Activated CD4-positive, alpha-beta T cell treated with anti-CD3 and anti-CD28 coated beads, Interleukin-2, Interleukin-6, amounts not matched to agents 100 ng/mL and 50 ng/mL, durations not matched to agents 16 hours and 8 hours (primary cell): ENCODE measurements around the gene PABPN1.
"Not testable (repeated sequence)": the region's sequence is repeated elsewhere in the genome, so short reads cannot be mapped to it uniquely, and the experiment has no call there.

Experiments
- DNase-seq: peaks from one replicate; pipeline ENCODE4 v3.0.0-alpha.2; 2020

PABPN1 gene

GRCh38 chr14:23320584-23321571, at the start of gene PABPN1:
Gene PABPN1, plus strand, starts transcription at chr14:23321457. Its CDS starts 13 bp downstream, at chr14:23321470.
- DNase-seq, result peak; percentile 99

- no peak for DNase-seq
Measured at GRCh38 chr14:23275412-23275811, 45.8 kb upstream of the PABPN1 start.

- no peak for DNase-seq
Measured at GRCh38 chr14:23277189-23277588, 44.1 kb upstream of the PABPN1 start.

GRCh38 chr14:23277928-23278327, 43.3 kb upstream of the PABPN1 start:
- not testable (repeated sequence) for DNase-seq

GRCh38 chr14:23281247-23281646, 40.0 kb upstream of the PABPN1 start:
- DNase-seq, result no peak

- peak; percentile 47 for DNase-seq
Measured at GRCh38 chr14:23284654-23285529, 36.4 kb upstream of the PABPN1 start.

- DNase-seq, result no peak
Measured at GRCh38 chr14:23285530-23286019, 35.7 kb upstream of the PABPN1 start.

- DNase-seq, result peak; percentile 99
Measured at GRCh38 chr14:23286020-23286901, 35.0 kb upstream of the PABPN1 start, which contains the start of gene HOMEZ. Gene HOMEZ, minus strand, starts transcription at chr14:23286132. Its CDS starts 180 bp downstream, at chr14:23285952.

- no peak for DNase-seq
Measured at GRCh38 chr14:23286902-23287479, 34.3 kb upstream of the PABPN1 start.

GRCh38 chr14:23294734-23295561, 26.3 kb upstream of the PABPN1 start:
- peak; percentile 62 for DNase-seq

GRCh38 chr14:23296012-23296777, 25.1 kb upstream of the PABPN1 start:
- no peak for DNase-seq

GRCh38 chr14:23297096-23297495, 24.2 kb upstream of the PABPN1 start:
- no peak for DNase-seq

- DNase-seq, result no peak
Measured at GRCh38 chr14:23297611-23298277, 23.5 kb upstream of the PABPN1 start.

GRCh38 chr14:23299211-23299957, 21.9 kb upstream of the PABPN1 start:
- peak; percentile 37 for DNase-seq

- peak; percentile 13 for DNase-seq
Measured at GRCh38 chr14:23299986-23300686, 21.1 kb upstream of the PABPN1 start.

GRCh38 chr14:23300687-23301223, 20.5 kb upstream of the PABPN1 start:
- peak; percentile 21 for DNase-seq

GRCh38 chr14:23301288-23301968, 19.8 kb upstream of the PABPN1 start:
- peak; percentile 99 for DNase-seq
